Measurements from ENCODE around the gene PCCA.

DNA sequence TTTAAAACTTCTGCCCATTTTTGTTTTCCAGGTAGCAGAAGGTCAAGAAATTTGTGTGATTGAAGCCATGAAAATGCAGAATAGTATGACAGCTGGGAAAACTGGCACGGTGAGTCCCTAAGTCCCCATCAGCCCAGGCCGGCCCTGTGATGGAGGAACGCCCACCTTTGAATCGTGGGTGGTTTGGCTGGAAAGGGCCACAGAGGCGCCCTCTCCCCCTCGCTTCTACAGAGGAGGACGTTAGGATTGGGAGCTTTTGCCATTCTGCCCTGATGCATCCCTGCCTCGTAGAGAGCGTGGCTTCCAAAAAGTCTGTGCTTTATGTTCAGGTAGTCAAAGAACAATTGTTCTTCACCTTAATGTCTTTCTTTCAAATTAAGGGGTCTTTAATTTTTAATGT is 438.8 kb downstream of the PCCA start:
- TF ChIP-seq EP300 (IDR thresholded peaks at IDR 0.05) (no peak), POLR2AphosphoS5 (IDR thresholded peaks at IDR 0.05) (no peak), POLR2A (IDR thresholded peaks at IDR 0.05) (no peak)
- TF ChIP-seq, protein P1, sequence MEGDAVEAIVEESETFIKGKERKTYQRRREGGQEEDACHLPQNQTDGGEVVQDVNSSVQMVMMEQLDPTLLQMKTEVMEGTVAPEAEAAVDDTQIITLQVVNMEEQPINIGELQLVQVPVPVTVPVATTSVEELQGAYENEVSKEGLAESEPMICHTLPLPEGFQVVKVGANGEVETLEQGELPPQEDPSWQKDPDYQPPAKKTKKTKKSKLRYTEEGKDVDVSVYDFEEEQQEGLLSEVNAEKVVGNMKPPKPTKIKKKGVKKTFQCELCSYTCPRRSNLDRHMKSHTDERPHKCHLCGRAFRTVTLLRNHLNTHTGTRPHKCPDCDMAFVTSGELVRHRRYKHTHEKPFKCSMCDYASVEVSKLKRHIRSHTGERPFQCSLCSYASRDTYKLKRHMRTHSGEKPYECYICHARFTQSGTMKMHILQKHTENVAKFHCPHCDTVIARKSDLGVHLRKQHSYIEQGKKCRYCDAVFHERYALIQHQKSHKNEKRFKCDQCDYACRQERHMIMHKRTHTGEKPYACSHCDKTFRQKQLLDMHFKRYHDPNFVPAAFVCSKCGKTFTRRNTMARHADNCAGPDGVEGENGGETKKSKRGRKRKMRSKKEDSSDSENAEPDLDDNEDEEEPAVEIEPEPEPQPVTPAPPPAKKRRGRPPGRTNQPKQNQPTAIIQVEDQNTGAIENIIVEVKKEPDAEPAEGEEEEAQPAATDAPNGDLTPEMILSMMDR (IDR thresholded peaks at IDR 0.05): no peak
